GM21515 (cell line): ENCODE measurements around the gene SERTAD3.

Experiments used
- ATAC-seq: cut with Tn5 transposase; IDR thresholded peaks from one replicate; pipeline ENCODE4 v1.9.1; 2021; ENCODE audit not compliant: unreplicated experiment

The SERTAD3 gene

DNA sequence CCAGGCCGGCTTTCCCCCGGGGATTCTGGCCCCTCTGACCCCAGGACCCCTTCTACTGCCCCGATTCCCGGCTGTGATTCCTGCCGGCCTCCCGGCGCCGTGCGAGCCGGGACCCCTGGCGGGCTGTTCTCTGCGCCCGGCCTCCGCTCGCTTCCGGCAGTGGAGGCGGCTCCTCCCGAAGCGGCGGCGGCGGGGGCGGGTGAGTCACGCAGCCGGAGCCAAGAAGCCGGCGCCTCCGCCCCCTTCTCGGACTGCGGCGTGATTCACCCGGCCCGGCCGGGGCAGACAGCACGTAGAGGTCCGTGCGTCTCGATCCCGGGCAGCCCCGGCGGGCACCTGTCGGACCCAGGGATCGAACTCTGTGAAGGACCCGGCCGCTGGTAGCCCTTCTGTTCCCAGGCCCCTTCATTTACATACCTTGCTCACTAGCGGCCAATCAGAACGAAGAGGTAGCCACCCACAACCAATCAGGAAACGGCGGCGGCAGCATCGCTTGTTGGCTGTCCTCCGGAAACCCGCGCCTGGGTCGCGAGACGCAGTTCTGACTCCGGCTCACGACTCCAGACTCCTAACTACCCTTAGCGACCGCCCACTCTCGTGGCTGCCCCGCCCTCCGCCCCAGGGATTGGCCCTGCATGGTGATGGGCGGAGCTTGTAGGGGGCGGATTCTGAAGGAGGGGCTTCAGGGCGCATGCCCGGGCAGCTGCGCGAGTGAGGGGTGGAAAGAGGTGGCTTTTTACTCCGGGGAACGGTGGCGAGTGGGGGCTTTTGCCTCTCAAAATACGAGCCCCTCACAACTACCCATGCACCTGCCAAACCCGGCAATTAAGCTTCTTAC is 18.5 kb downstream of the SERTAD3 start, which contains the start of gene SERTAD1:
SERTAD1 (minus strand) TSS at position 543 of the 838 bp plus-strand sequence. CDS start 2,446 bp downstream, outside the sequence.
- peak; percentile 83 for ATAC-seq

DNA sequence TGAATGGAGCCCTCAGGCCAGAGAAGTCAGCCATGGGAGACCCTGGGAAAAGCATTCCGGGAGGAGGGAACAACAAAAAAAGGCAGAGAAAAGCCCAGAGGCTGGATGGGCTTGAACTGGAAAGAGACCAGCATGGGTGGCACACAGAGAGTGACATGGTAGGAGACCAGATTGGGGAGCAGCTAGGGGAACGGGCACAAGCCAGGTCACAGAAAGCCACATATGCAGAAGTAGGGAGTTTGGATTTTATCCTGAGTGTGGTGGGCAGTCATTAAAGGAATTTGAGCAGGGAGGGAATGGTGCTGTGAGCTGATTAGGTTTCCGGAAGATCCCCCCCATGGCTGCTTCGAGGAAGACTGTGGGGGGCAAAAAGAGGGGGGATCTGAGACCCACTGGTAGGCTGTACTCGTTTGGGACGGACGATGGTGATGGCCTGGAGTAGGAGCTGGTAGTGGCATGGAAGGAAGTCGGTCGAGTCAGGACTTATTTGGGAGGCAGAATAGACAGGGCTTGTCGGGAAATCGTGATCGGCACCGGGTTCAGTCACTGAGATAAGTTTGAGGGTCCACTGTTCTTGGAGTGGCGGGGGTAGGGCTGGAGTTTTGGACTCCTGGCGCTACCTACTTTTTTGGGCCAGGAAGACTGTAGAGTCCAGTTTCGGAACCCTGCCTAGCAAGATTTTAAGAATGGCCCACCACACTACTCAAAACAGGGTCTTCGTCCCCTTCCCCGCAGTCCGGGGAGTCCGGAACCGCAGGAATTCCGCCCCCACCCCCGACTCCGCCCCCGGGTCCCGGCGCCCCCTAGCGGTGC is 19.3 kb downstream of the SERTAD3 start:
- no peak for ATAC-seq

DNA sequence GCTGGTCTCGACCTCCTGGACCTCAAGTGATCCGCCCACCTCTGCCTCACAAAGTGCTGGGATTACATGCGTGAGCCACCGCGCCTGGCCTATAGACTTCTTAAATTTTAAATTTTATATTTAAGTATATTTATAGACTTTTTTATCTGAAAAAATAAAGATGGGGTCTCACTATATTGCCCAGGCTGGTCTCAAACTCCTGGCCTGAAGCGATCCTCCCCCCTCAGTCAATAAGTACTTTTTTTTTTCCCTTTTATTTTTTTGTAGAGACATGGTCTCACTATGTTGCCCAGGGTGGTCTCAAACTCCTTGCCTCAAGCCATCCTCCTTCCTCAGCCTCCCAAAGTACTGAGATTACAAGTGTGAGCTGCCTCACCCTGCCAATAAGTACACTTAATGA is 20.2 kb downstream of the SERTAD3 start:
- no peak for ATAC-seq

DNA sequence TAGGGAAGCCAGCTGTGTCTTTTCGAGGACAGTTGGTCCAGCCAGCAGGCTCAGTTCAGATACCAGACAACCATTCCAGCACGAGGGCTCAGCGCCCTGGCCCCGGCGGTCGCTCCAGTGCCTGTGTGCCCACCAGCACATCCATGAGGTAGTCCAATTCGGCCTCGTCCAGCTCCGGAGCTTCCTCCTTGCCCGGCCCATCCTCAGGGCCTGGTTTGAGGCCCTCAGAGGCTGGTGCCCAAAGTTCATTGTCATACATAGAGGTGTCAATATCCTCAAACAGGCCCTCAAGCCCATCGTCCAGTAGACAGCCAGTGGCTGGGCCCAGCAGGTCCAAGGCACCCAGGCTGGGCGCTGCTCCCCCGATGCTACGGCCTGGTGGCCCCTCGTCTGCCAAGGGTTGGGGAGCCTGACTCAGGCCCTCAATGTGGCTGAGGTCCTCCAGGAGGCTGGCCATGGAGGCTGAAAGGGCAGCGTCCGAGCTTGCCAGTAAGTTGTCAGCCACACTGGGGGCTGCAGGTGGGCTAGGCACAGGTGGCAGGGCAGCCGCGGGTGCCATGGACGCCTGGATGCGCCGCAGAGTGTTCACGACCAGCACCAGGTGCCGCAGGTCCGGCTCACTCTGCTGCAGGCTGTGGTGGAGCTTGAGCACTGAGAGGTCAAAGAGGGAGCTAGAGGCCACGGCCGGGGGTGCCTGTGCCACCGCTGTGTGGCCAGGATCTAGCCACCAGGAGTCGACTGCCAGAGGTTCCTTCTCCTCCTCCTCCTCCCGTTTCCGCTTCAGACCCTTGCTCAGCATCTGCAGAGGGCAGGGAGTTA is 21.2 kb downstream of the SERTAD3 start:
- no peak for ATAC-seq

DNA sequence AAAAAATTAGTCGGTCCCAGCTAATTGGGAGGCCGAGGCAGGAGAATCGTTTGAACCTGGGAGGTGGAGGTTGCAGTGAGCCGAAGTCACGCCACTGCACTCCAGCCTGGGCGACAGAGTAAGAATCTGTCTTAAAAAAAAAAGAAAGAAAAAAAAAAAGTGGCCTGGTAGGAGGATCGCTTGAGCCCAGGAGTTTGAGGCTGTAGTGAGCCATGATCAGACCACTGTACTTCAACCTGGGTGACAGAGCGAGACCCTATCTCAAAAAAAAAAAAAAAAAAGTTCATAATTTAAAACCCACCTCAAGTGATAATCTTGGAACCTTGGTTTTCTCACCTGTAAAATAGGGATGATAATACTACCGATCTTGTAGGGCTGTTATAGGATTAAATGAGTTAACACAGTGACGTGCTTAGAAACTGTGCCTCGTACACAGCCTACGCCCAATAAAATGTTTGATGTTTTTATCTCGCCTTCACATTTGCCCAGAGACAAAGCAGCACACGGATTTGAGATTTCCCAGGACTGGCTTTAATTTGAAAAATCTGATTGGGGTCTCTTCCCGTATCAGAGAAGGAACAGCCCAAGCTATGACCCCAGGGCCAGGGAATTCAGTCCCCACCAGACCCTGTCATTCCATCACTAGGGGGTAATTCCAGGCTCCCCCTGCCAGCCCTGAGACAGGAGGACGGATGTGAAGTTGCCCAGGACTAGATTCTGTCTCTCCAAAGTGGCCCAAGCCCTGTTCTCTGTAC is 22.0 kb downstream of the SERTAD3 start:
- ATAC-seq: no peak

DNA sequence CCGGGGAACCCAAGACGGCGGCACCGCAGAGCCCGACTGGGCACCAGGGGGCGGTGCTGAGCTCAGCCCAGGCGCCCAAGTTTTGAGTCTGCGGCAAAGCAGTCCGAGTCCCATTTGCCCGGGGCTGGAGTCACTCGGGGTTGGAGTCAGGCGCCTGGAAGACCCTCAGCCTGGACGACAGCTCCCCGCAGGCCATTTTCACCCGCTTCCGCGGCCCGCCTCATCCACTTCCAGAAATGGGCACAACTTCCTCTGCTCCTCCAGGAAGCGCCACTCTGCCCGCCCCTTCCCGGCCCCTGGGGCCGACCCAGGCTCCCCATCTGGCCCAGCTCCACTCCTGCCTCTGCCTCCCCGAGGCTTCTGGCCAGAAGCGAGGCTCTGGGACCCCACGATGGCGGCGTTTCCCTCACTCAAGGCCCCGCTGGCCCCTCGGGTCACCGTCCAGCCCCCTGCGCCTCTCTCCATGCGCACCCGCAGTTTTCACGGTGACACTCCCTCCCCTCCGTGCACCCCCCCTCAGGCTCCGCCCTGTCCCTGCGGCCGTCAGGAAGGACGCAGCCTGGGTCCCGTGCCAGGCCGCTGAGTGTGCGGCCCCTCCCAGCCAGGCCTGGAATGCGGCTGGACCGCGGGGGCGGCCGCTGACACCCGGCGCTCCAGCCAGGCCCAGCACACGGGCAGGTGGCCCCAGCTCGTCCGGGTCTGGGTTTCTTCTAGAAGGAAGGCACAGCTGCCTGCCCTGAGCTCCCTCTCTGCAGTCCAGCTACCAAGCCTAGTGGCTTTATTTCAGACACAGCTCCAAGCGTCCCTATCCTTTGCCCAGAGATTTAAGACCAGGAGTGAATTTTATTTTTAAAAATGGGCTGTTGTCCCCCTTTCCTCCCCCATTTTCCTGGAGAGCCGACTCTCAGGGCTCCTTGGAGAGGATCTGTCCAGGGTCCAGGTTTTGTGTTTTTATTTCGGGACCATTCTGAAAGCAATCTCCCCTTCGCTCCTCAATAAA is 23.1 kb downstream of the SERTAD3 start:
- ATAC-seq: no peak

DNA sequence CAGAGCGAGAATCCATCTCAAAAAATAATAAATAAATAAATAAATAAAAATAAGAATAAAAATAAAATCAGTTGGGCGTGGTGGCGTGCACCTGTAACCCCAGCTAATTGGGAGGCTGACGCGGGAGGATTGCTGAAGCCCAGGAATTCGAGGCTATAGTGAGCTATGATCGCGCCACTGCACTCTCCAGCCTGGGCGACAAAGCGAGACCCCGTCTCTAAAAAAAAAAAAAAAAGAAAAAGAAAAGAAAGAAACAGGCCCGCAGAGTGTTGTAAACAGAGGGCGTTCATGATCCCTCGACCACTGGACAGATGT is 23.7 kb downstream of the SERTAD3 start:
- no peak for ATAC-seq

DNA sequence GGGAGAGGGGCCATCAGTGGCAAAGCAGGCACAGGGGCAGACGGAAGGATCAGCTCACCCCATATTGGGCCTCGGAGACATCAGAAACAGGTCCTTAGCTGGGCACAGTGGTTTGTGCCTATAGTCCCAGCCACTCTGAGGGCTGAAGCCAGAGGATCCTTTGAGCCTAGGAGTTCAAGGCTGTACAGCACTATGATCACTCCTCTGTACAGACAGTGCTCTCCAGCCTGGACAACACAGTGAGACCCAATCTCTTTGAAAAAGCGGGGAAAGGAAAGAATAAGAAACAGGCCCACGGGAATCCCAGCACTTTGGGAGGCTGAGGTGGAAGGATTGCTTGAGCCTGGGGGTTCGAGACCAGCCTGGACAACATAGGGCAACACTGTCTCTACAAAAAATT is 24.4 kb downstream of the SERTAD3 start:
- no peak for ATAC-seq

DNA sequence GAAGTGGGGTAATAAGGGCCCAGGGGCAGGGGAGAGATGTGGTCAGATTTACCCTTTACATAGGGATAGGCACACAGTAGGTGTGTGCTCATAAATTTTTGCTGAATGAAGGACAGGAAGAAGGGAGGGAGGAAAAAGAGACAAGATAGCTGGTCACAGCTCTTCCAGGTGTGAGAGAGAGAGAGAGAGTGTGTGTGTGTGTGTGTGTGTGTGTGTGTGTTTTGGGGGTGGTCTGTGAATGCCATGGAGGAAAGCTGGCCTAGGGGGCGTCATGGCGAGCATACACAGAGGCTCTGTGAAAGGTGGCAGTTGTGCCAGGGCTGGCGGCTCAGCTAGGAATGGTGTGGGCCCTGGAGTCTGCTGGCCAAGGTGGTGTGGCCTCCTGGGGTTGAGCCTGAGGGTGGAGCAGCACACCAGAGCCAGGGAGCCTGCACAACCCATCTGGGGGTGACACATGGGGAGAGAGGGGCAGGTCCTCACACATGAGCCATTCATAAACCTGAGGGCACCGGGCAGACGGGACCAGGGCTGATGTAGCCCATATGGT is 25.0 kb downstream of the SERTAD3 start:
- ATAC-seq: no peak

DNA sequence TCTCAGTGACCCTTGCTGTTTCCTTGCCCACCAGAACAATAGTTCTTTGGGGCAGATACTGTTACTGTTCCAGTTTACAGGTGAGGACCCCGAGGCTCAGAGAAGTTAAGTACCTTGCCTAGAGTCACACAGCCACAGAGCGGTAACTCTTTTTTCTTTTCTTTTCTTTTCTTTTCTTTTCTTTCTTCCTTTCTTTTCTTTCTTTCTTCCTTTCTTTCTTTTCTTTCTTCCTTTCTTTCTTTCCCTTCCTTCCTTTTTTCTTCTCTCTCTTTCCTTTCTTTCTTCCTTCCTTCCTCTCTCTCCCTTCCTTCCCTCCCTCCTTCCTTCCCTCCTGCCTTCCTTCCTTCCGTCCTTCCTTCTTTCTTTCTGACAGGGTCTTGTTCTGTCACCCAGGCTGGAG is 26.1 kb downstream of the SERTAD3 start:
- no peak for ATAC-seq

DNA sequence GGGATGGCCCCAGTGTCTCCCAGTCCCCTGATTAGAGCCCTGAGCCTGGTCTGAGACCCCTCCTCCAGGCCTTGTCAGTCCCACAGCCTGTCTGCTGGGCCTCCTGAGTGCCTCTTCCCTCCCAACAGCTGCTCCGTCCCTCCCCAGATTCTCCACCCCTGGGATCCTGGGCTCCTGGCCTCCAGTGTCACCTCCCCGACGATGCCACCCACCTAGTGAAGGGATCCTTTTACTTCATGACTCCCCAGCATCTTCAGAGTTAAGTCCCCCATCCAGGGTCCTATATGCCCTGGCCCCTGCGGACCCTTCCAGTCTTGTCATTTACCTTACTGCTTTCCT is 26.5 kb downstream of the SERTAD3 start:
- ATAC-seq: no peak

DNA sequence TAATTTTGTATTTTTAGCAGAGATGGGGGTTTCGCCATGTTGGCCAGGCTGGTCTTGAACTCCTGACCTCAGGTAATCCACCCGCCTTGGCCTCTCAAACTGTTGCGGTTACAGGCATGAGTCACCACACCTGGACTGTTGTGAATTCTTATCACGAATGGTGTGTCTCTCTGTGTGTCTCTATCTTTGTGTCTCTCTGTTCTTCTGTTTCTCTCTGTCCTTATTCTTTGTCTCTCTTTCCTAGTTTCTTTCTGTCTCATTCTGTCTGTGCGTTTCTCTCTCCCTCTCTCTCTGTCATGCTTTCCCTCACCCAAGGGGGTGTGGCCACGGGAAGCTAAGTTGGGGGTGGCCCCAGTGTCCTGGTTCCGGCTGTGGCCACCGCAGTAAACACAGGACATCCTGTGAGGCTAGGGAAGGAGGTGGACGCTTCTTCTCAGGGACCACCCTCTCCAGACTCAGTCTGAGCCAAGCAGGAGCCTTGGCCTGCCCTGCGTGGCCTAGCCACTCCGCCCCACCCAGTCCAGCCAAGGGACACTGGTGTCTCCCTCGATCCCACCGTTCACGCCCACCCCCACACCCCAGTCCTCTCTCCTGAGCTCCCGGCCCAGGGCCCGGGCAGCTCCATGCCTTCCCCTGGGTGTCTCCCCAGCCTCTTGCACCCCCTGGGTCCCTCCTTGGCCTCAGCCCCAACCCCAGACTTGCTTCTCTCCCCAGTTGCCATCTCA is 27.1 kb downstream of the SERTAD3 start:
- ATAC-seq: no peak

DNA sequence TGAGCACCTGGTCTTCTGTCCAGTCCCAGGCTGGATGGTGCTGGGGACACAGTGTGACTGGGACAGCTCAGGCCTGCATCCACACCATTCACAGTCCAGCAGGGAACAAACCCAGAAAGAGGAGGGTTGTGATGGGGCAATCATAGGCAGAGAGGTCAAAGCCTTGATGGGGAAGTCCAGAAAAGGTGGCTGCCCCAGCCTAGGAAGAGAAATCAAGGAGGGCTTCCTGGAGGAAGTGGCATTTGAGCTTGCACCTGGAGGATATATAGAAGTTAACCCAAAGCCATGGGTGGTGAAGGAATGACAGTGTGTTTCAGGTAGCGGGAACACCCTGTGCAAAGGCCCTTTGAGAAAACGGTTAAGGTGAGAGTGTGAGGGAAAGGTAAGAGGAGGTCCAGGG is 28.4 kb downstream of the SERTAD3 start:
- ATAC-seq: no peak

DNA sequence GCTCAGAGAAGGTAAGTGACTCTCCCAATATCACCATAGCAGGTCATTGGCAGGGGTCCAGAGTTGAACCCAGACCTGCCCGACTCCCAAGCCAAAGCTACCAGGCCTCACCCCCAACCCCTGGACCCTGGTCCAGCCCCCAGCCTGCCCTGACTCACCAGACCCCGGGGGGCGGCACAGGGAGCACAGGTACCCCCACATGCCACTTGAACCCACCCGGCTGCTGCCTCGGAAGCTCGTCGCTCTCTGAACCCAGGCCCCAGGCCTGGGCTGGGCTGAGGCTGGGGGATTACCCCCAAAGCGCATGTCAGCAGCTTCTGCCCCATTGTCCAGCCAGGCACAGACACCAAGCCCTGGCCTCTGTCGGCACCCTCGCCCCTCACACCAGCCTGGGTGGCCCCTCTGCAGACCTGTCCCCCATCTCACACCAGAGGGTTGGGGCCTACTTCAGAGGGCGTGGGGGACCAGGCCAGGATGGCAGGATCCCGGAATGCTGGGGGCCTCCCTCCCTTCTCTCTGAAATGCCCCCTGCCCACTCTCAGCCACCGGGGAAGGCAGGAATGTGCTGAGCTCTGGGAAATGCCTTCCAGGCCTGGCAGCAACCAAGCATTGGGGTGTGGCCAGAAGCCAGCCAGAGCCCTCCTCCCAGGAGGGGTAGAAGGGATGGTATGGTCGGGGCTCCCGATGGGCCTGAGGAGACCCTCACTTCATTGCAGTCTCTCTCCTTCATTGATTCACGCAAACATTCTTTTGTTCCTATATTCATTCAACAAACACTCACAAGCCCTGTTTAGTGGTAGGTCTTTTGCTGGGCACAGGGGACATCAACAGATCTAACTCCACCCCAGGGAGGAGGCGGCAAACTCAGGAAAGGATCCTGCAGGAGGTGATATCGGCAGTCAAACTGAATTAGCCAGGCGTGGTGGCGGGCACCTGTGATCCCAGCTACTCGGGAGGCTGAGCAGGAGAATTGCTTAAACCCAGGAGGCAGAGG is 29.3 kb downstream of the SERTAD3 start:
- no peak for ATAC-seq

DNA sequence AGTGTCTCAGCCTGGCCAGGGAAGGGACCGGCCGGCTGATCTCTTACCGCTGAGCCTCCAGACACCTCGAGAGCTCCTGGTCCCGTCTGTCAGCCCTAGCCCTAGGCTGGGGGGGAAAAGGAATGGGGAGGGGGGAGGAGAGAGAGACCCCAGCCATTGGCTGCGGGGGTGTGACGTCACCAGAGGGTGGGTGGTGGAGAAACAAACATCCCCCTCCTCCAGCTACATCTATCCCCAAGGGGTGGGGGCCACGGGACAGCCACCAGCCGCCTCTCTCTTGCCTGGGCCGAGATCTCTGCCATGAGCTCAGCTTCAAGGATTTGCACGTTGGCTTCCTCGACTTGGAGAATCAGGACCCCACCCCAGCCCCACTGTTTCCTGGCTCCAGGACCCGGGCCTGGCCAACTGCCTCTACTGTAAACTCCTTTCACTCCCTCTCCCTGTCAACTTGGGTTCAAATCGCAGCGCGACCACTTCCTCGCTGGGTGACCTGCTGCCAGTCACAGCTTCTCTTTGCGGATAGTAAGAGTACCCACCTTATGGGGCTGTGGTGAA is 30.8 kb downstream of the SERTAD3 start, which contains the start of gene PRX:
PRX (minus strand) TSS at position 88 of the 555 bp plus-strand sequence. CDS start 5,446 bp downstream, outside the sequence.
- ATAC-seq: no peak

DNA sequence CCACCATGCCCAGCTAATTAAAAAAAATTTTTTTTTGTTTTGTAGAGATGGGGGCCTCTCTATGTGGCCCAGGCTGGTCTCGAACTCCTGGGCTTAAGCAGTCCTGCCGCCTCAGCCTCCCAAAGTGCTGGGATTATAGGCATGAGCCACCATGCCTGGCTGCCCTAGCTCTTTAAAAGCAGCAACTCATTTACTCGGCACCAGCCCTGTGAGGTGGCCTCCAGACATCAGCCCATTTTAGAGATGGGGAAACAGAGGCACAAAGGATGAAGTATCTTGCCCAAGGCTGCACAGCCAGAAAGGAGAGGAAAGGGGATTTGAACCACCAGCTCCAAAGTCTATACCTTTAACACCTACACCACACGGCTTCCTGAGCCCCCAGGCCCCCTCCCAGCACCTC is 31.3 kb downstream of the SERTAD3 start:
- ATAC-seq: no peak

DNA sequence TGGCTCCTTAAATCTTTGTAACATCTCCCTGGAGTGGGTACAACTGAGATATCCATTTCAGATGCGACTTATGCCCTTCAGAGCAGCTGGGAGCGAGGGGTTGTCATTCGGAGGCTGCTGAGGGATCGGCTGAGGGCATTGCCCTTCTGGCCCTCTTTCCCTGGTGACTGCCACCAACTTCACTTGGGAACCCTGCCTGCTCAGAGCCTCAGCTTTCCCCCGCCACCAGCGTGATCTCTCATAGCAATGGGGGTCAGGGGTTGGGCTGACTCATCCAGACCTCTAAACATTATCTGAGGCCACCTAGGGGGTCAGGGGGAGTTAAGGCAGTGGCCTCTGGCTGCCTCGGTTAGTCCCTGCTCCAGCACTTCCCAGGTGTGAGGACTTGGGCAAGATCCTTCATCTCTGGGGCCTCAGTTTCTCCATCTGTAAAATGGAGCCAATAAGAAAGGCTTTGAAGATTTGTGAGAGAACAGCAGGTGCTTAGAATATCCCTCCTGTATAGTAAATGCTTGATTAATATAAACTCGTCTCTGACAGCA is 32.1 kb downstream of the SERTAD3 start:
- ATAC-seq: no peak
